WI38 (cell line): Measurements from ENCODE around the gene REV1.
"Not testable (repeated sequence)": the region's sequence is repeated elsewhere in the genome, so short reads cannot be mapped to it uniquely, and the experiment has no call there.

ENCODE experiments used
- H3K4me3 ChIP-seq: 2 replicates; pipeline ENCODE4 v1.5.1; 2011; ENCODE audit warnings: low read depth, mild to moderate bottlenecking, control low read depth, low read length
- CTCF ChIP-seq: IDR thresholded peaks from 2 replicates; pipeline ENCODE4 v1.5.1; 2012; ENCODE audit warnings: low read depth, mild to moderate bottlenecking, control low read depth, low read length

Gene REV1

GRCh38 chr2:99476629-99477028 lies 13.2 kb downstream of the REV1 start:
- no peak for TF ChIP-seq CTCF
- H3K4me3 ChIP-seq, result no peak overlapping the region

GRCh38 chr2:99475095-99475494 lies 14.7 kb downstream of the REV1 start:
- H3K4me3 ChIP-seq, result not testable (repeated sequence)

GRCh38 chr2:99473518-99474083 lies 16.2 kb downstream of the REV1 start:
- TF ChIP-seq CTCF, result no peak
- H3K4me3 ChIP-seq, result no peak overlapping the region

- TF ChIP-seq CTCF, result no peak
- no peak overlapping the region for H3K4me3 ChIP-seq
Observed at GRCh38 chr2:99472600-99472960, 17.2 kb downstream of the REV1 start.

- TF ChIP-seq CTCF, result no peak
Observed at GRCh38 chr2:99471654-99472599, 17.9 kb downstream of the REV1 start.

GRCh38 chr2:99470957-99471356 lies 18.9 kb downstream of the REV1 start:
- H3K4me3 ChIP-seq, result no peak overlapping the region
- no peak for TF ChIP-seq CTCF

More at GRCh38 chr2:99471654-99472599, 17.9 kb downstream of the REV1 start:
- no peak overlapping the region for H3K4me3 ChIP-seq

- not testable (repeated sequence) for H3K4me3 ChIP-seq
Observed at GRCh38 chr2:99470459-99470858, 19.4 kb downstream of the REV1 start.

GRCh38 chr2:99469394-99469793 lies 20.4 kb downstream of the REV1 start:
- no peak overlapping the region for H3K4me3 ChIP-seq
- TF ChIP-seq CTCF, result no peak
